ENCODE results near the gene PDIK1L. TPM values are rescaled to one million over a fixed set of nuclear protein-coding genes. Genes with fewer than 3 reads are reported as not detected.
A peak's percentile ranks its signal among the peaks of the same experiment; 100 is the strongest.

PDIK1L gene
- total and polyA plus RNA-seq, 9 of the 15 experiments (the other 6 are each of a cell fraction or from before 2014, with no cell fraction given), result 12.8 to 30.2 (median 21.5) TPM

GRCh38 chr1:26066160-26066559 lies 45.5 kb upstream of the PDIK1L start:
- BruUV-seq (replicated peaks), result no TSS peak
- WGBS (ENCODE audit: insufficient coverage, low coverage, missing lambda C conversion rate), result 76% methylated on average over 15 of the region's 15 CpGs
- H3K27ac ChIP-seq (ENCODE audit: extremely low read depth, low read depth, low read length), result no peak overlapping the region
- ATAC-seq (no peak), DNase-seq (ENCODE audit: extremely low read depth in 1 of 4, low spot score in 3 of 4) (no peak), FAIRE-seq (no peak)
- no peaks in the 10 kb centered on the region for H3K36me3 ChIP-seq (ENCODE audit: control insufficient read depth, insufficient read depth, low read length)
- peak overlapping the region; percentile 67 for H2AFZ ChIP-seq (ENCODE audit: low read depth, low read length)
- no peak overlapping the region for H3K4me3 ChIP-seq
- peak overlapping the region; percentile 28; the same call in 1 of the 2 replicates for H3K4me2 ChIP-seq (ENCODE audit: insufficient read depth, low read length)
- H3K9me1 ChIP-seq (ENCODE audit: control insufficient read depth, insufficient read depth, low read length), result no peaks in the 10 kb centered on the region
- H3K4me1 ChIP-seq (replicated peaks in 1 of 2; ENCODE audit: control insufficient read depth in 2 of 2, insufficient read depth in 2 of 2, low read length in 2 of 2), result peaks cover 46 to 53% of the 10 kb centered on the region in 2 experiments
- H3K79me2 ChIP-seq (ENCODE audit: control insufficient read depth, insufficient read depth, low read length), result no peaks in the 10 kb centered on the region
- POLR2A ChIA-PET, result interaction anchor here (0.7 to 4.2 kb wide), 5 partner anchors 12 to 108 kb away, joined by 3 to 28 read pairs (median 4); no protein-coding TSS in a partner anchor
- intact Hi-C loops (cut with micrococcal nuclease) (no loop called here), in situ Hi-C loops (cut with MboI) (no loop called here)
- H3K27me3 ChIP-seq (ENCODE audit: control insufficient read depth in 2 of 2, insufficient read depth in 2 of 2, low read length in 2 of 2), result no peaks in the 10 kb centered on the region
- CTCF ChIA-PET (ENCODE audit: low intra/inter-chr PET ratio), result no interaction called here
- H4K20me1 ChIP-seq (replicated peaks; ENCODE audit: control insufficient read depth, insufficient read depth, low read length), result no peaks in the 10 kb centered on the region
- no peaks in the 10 kb centered on the region for H3K9me3 ChIP-seq (replicated peaks; ENCODE audit: control insufficient read depth, insufficient read depth, low read depth, low read length)
- H3K9ac ChIP-seq (ENCODE audit: insufficient read depth in 1 of 2, low read depth in 2 of 2, low read length in 2 of 2), result peak overlapping the region in 1 of 2 experiments; percentile 22; a peak in 2 of 4 replicates
- no peak for TF ChIP-seq MTA1 (IDR thresholded peaks at IDR 0.05; ENCODE audit: borderline replicate concordance)
- TF ChIP-seq NR2C2 (CRISPR knock-in tag; IDR thresholded peaks at IDR 0.05), result no peak
- 0 out of 2 replicates have a peak, but pooled peaks have one; percentile 14 for TF ChIP-seq NR2C2 (tag; IDR thresholded peaks at IDR 0.05)
- TF ChIP-seq TAF1 (IDR thresholded peaks at IDR 0.05; ENCODE audit: control insufficient read depth, extremely low read depth, insufficient read depth, low read length, severe bottlenecking), result no peak
- no peak for TF ChIP-seq TSC22D4 (tag; IDR thresholded peaks at IDR 0.05)
- no peak for TF ChIP-seq NEUROD1 (IDR thresholded peaks at IDR 0.05; ENCODE audit: borderline replicate concordance, low read depth, low read length, partially characterized antibody)
- TF ChIP-seq MLLT1 (IDR thresholded peaks at IDR 0.05), result peak in 1 of 2 experiments; percentile 86; a peak in 2 of 4 replicates
- TF ChIP-seq STAG1 (CRISPR knock-in tag; IDR thresholded peaks at IDR 0.05; ENCODE audit: borderline replicate concordance), result no peak
- TF ChIP-seq, protein P1, sequence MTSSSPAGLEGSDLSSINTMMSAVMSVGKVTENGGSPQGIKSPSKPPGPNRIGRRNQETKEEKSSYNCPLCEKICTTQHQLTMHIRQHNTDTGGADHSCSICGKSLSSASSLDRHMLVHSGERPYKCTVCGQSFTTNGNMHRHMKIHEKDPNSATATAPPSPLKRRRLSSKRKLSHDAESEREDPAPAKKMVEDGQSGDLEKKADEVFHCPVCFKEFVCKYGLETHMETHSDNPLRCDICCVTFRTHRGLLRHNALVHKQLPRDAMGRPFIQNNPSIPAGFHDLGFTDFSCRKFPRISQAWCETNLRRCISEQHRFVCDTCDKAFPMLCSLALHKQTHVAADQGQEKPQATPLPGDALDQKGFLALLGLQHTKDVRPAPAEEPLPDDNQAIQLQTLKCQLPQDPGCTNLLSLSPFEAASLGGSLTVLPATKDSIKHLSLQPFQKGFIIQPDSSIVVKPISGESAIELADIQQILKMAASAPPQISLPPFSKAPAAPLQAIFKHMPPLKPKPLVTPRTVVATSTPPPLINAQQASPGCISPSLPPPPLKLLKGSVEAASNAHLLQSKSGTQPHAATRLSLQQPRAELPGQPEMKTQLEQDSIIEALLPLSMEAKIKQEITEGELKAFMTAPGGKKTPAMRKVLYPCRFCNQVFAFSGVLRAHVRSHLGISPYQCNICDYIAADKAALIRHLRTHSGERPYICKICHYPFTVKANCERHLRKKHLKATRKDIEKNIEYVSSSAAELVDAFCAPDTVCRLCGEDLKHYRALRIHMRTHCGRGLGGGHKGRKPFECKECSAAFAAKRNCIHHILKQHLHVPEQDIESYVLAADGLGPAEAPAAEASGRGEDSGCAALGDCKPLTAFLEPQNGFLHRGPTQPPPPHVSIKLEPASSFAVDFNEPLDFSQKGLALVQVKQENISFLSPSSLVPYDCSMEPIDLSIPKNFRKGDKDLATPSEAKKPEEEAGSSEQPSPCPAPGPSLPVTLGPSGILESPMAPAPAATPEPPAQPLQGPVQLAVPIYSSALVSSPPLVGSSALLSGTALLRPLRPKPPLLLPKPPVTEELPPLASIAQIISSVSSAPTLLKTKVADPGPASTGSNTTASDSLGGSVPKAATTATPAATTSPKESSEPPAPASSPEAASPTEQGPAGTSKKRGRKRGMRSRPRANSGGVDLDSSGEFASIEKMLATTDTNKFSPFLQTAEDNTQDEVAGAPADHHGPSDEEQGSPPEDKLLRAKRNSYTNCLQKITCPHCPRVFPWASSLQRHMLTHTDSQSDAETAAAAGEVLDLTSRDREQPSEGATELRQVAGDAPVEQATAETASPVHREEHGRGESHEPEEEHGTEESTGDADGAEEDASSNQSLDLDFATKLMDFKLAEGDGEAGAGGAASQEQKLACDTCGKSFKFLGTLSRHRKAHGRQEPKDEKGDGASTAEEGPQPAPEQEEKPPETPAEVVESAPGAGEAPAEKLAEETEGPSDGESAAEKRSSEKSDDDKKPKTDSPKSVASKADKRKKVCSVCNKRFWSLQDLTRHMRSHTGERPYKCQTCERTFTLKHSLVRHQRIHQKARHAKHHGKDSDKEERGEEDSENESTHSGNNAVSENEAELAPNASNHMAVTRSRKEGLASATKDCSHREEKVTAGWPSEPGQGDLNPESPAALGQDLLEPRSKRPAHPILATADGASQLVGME (CRISPR knock-in tag; IDR thresholded peaks at IDR 0.05), result no peak
- TF ChIP-seq, protein P2, sequence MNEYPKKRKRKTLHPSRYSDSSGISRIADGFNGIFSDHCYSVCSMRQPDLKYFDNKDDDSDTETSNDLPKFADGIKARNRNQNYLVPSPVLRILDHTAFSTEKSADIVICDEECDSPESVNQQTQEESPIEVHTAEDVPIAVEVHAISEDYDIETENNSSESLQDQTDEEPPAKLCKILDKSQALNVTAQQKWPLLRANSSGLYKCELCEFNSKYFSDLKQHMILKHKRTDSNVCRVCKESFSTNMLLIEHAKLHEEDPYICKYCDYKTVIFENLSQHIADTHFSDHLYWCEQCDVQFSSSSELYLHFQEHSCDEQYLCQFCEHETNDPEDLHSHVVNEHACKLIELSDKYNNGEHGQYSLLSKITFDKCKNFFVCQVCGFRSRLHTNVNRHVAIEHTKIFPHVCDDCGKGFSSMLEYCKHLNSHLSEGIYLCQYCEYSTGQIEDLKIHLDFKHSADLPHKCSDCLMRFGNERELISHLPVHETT (CRISPR knock-in tag; conservative IDR thresholded peaks at IDR 0.05 in 1 of 2, IDR thresholded peaks at IDR 0.05 in 1 of 2), result 0 out of 4 replicates have a peak, but pooled peaks of 1 of the 2 experiments have one; percentile 27
- TF ChIP-seq ZNF316 (IDR thresholded peaks at IDR 0.05), result peak; percentile 43
- TF ChIP-seq KAT2B (IDR thresholded peaks at IDR 0.05; ENCODE audit: low read depth, low read length), result no peak
- TF ChIP-seq TARDBP (IDR thresholded peaks at IDR 0.05), result no peak
- no peak for TF ChIP-seq MAFK (IDR thresholded peaks at IDR 0.05; ENCODE audit: low read length)
- TF ChIP-seq ZNF174 (CRISPR knock-in tag; IDR thresholded peaks at IDR 0.05), result no peak
